ENCODE measurements around the gene SFPQ.

SFPQ gene

GRCh38 chr1:35136780-35137179 lies 56.2 kb downstream of the SFPQ start:
- no peak for DNase-seq

Data from T-helper 9 cell (primary cell).